KOPT-K1 (cell line): ENCODE measurements around the gene LTBP1.

Source experiments
- H3K27ac ChIP-seq: fragments of 200-600 bp; sonication (generic); 2 replicates; pipeline ENCODE4 v1.5.1; 2016; ENCODE audit warnings: antibody characterized with exemption, mild to moderate bottlenecking, low read depth, low read length; ENCODE audit not compliant: poor library complexity, severe bottlenecking
- H3K36me3 ChIP-seq: fragments of 200-600 bp; sonication (generic); 2 replicates; pipeline ENCODE4 v1.5.1; 2017; ENCODE audit warnings: antibody characterized with exemption, mild to moderate bottlenecking, low read length, moderate library complexity; ENCODE audit not compliant: insufficient read depth
- H3K9me3 ChIP-seq: fragments of 200-600 bp; sonication (generic); 2 replicates; pipeline ENCODE4 v1.5.1; 2017; ENCODE audit warnings: antibody characterized with exemption, low read length, mild to moderate bottlenecking; ENCODE audit not compliant: insufficient read depth, poor library complexity, severe bottlenecking

The LTBP1 gene

GRCh38 chr2:33448220-33448899 lies 501.6 kb downstream of the LTBP1 start:
- Histone ChIP-seq H3K36me3 (no peaks in the 10 kb centered on the region), H3K27ac (no peak overlapping the region), H3K9me3 (peaks cover 15% of the 10 kb centered on the region)
